PC-3 (cell line): Measurements from ENCODE around the gene DPY19L3. TPM values are rescaled to one million over a fixed set of nuclear protein-coding genes. Genes with fewer than 3 reads are reported as not detected.

Experiments
- ATAC-seq: fragments of 200-7000 bp; cut with Tn5 transposase; 2 replicates; pipeline ENCODE4 v1.9.1; 2020; ENCODE audit warnings: mild to moderate bottlenecking, moderate library complexity
- BruUV-seq: library from RNA; stranded (reverse); fragments of 400-500 nt; replicated peaks from 2 replicates; lab custom pipeline; 2021; lab: Mats Ljungman, UMichigan
- CTCF ChIA-PET: fragments of 300-600 bp; sonication (Branson Sonifier 250); formaldehyde crosslinking; loops from one replicate; lab custom pipeline; 2022; ENCODE audit warnings: antibody characterized with exemption; lab: Charles Lee
- POLR2A ChIA-PET: fragments of 300-600 bp; sonication (Branson Sonifier 250); formaldehyde crosslinking; loops from one replicate; lab custom pipeline; 2022; ENCODE audit warnings: antibody characterized with exemption; ENCODE audit not compliant: unreplicated experiment; lab: Charles Lee
- DNase-seq: peaks from one replicate; pipeline ENCODE4 v3.0.0-alpha.2; 2015
- H2AFZ ChIP-seq: fragments of 300-600 bp; sonication (generic); 2 replicates; pipeline ENCODE4 v1.6.0; 2016; ENCODE audit warnings: antibody characterized with exemption, low read length
- H3F3A ChIP-seq: fragments of 300-600 bp; sonication (generic); one replicate; pipeline ENCODE4 v1.6.0; 2017; ENCODE audit warnings: antibody characterized with exemption, low read length, control low read depth, mild to moderate bottlenecking; ENCODE audit not compliant: unreplicated experiment
- H3K27ac ChIP-seq: fragments of 300-600 bp; sonication (generic); 2 replicates; pipeline ENCODE4 v1.5.1; 2016; ENCODE audit warnings: mild to moderate bottlenecking, low read length
- H3K27me3 ChIP-seq: fragments of 300-600 bp; sonication (generic); 2 replicates; pipeline ENCODE4 v1.6.1; 2016; ENCODE audit warnings: low read length, mixed read lengths
- H3K36me3 ChIP-seq: fragments of 300-600 bp; sonication (generic); 2 replicates; pipeline ENCODE4 v1.6.1; 2016; ENCODE audit warnings: low read depth, mixed run types, low read length, mixed read lengths
- H3K4me1 ChIP-seq: fragments of 300-600 bp; sonication (generic); 2 replicates; pipeline ENCODE4 v1.5.1; 2016; ENCODE audit warnings: low read length; ENCODE audit not compliant: insufficient read depth
- H3K4me2 ChIP-seq: fragments of 300-600 bp; sonication (generic); 2 replicates; pipeline ENCODE4 v1.6.0; 2016; ENCODE audit warnings: low read length
- H3K4me3 ChIP-seq: fragments of 300-600 bp; sonication (generic); 2 replicates; pipeline ENCODE4 v1.5.1; 2016; ENCODE audit warnings: mild to moderate bottlenecking, low read length, mixed read lengths
- H3K79me2 ChIP-seq: fragments of 300-600 bp; sonication (generic); 2 replicates; pipeline ENCODE4 v1.6.1; 2017; ENCODE audit warnings: low read length, mixed read lengths
- H3K9ac ChIP-seq: fragments of 300-600 bp; sonication (generic); 2 replicates; pipeline ENCODE4 v1.6.0; 2016; ENCODE audit warnings: mild to moderate bottlenecking, low read length
- H3K9me2 ChIP-seq: fragments of 300-600 bp; sonication (generic); replicated peaks from 2 replicates; pipeline ENCODE4 v1.6.1; 2016; ENCODE audit warnings: mixed run types, low read length, mixed read lengths
- H3K9me3 ChIP-seq: fragments of 300-600 bp; sonication (generic); 2 replicates; pipeline ENCODE4 v1.6.1; 2016; ENCODE audit warnings: low read length, mixed read lengths
- H4K20me1 ChIP-seq: fragments of 300-600 bp; sonication (generic); 2 replicates; pipeline ENCODE4 v1.6.1; 2016; ENCODE audit warnings: low read length, mixed read lengths
- EZH2 ChIP-seq: fragments of 300-600 bp; sonication (generic); IDR thresholded peaks from one replicate; pipeline ENCODE4 v1.6.1; 2017; ENCODE audit warnings: antibody characterized with exemption, mild to moderate bottlenecking, low read length; ENCODE audit not compliant: unreplicated experiment
- EZH2phosphoT487 ChIP-seq: fragments of 300-600 bp; sonication (generic); IDR thresholded peaks from 2 replicates; pipeline ENCODE4 v1.6.1; 2018; ENCODE audit warnings: mild to moderate bottlenecking, antibody characterized with exemption, low read length, borderline replicate concordance
- intact Hi-C: fragments of 100-400 bp; cut with micrococcal nuclease; formaldehyde crosslinking; loops from 2 replicates; pipeline ENCODE4 v1.9.0; 2023
- total RNA-seq: library from RNA; depleted of rRNA; stranded (reverse); fragments of >200 nt; gene quantifications from 2 replicates; pipeline ENCODE4 v1.2.3, GENCODE V29; 2014
- TF ChIP-seq, protein P1 (sequence below): fragments of 300-600 bp; sonication (generic); conservative IDR thresholded peaks from 2 replicates; pipeline ENCODE4 v1.5.1; 2017; ENCODE audit warnings: antibody characterized with exemption, low read depth, mild to moderate bottlenecking, low read length

Gene DPY19L3
- total RNA-seq, 1 experiment from 2014 or later, result 4.4 TPM

DNA sequence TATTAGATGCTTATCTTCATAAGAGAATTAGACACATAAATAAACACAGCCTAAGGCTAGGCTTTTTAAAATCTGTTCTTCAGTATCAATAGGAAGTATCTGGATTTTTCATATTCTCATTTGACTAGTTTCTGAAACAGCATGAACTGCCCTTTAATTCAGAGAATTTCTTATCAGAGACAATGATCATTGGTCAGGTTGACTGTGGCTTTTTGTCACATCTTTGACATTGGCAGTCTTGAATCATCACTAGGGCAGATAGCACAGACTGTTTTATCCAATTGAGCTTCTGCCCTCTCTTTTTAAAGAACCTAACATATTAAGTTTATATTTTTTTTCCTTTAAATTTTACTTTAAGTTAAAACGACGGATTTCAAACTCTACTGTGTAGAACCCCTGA lies 59.6 kb downstream of the DPY19L3 start:
- Histone ChIP-seq H3K36me3 (no peaks in the 10 kb centered on the region), H3K4me3 (no peak overlapping the region), H3K27me3 (no peaks in the 10 kb centered on the region), H3K4me2 (no peak overlapping the region), H2AFZ (no peak overlapping the region), H3K9me3 (no peaks in the 10 kb centered on the region), H4K20me1 (no peaks in the 10 kb centered on the region), H3F3A (no peaks in the 10 kb centered on the region), H3K79me2 (no peaks in the 10 kb centered on the region), H3K9me2 (no peaks in the 10 kb centered on the region), H3K9ac (no peak overlapping the region), H3K4me1 (no peaks in the 10 kb centered on the region), H3K27ac (no peak overlapping the region)
- no peak for DNase-seq
- TF ChIP-seq, protein P1, sequence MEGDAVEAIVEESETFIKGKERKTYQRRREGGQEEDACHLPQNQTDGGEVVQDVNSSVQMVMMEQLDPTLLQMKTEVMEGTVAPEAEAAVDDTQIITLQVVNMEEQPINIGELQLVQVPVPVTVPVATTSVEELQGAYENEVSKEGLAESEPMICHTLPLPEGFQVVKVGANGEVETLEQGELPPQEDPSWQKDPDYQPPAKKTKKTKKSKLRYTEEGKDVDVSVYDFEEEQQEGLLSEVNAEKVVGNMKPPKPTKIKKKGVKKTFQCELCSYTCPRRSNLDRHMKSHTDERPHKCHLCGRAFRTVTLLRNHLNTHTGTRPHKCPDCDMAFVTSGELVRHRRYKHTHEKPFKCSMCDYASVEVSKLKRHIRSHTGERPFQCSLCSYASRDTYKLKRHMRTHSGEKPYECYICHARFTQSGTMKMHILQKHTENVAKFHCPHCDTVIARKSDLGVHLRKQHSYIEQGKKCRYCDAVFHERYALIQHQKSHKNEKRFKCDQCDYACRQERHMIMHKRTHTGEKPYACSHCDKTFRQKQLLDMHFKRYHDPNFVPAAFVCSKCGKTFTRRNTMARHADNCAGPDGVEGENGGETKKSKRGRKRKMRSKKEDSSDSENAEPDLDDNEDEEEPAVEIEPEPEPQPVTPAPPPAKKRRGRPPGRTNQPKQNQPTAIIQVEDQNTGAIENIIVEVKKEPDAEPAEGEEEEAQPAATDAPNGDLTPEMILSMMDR, result no peak
- TF ChIP-seq EZH2 (no peak), EZH2phosphoT487 (no peak)
- CTCF ChIA-PET, result no interaction called here
- POLR2A ChIA-PET, result no interaction called here
- BruUV-seq, result no TSS peak
- intact Hi-C loops, result no loop called here
- no peak for ATAC-seq

DNA sequence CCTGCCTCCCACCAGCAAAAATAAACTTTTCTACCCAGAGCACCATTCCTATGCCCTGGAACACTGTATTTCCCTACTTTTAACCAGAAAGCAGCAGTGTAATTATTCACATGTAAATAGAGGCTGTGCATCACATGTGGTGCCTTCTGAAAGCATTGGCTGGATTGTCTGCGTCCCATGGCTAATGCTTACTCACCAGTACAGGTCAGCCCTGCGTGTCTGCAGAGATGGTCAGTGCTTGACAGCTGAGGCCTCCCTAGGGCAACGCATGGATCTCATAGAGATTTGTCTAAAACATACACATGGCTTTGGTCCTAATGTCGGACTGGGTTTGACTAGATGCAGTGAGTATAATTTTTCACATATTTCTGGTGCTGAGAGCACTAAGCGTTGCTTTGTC lies 64.2 kb downstream of the DPY19L3 start:
- no peak for TF ChIP-seq EZH2
- TF ChIP-seq, protein P1, result no peak
- no peak for TF ChIP-seq EZH2phosphoT487
- H3K79me2 ChIP-seq, result no peaks in the 10 kb centered on the region
- no peaks in the 10 kb centered on the region for H3K9me2 ChIP-seq
- intact Hi-C loops, result no loop called here
- no peaks in the 10 kb centered on the region for H4K20me1 ChIP-seq
- H3K27me3 ChIP-seq, result no peaks in the 10 kb centered on the region
- H3K9me3 ChIP-seq, result no peaks in the 10 kb centered on the region
- no peaks in the 10 kb centered on the region for H3K36me3 ChIP-seq
- H2AFZ ChIP-seq, result no peak overlapping the region
- no peaks in the 10 kb centered on the region for H3F3A ChIP-seq
- H3K4me1 ChIP-seq, result no peaks in the 10 kb centered on the region
- ATAC-seq (0 out of 2 replicates have a peak, but pooled peaks have one; percentile 38), DNase-seq (no peak)
- H3K4me2 ChIP-seq, result no peak overlapping the region
- ChIA-PET POLR2A (no interaction called here), CTCF (no interaction called here)
- no peak overlapping the region for H3K4me3 ChIP-seq
- no peak overlapping the region for H3K27ac ChIP-seq
- no peak overlapping the region for H3K9ac ChIP-seq
- no TSS peak for BruUV-seq

DNA sequence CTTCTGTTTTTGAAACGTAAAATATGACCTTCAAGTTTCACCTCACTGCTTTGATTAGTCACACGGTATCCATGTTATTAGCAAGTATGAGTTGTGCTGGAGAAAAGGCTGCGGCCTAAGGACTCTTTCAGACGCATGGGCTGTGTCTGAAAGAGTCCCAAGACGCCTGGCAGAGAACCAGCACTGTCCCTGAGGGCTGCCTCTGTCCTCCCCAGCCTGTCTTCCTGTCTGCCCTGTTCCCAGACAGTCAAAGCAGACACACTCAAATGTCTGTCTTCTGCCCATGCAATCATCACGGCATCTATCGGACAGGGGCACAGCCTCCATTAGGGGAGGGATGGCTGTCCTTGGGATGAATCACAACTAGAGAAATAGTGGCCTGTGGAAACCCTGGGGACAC lies 65.5 kb downstream of the DPY19L3 start:
- POLR2A ChIA-PET, result no interaction called here
- Histone ChIP-seq H3F3A (no peaks in the 10 kb centered on the region), H3K27me3 (no peaks in the 10 kb centered on the region), H3K79me2 (no peaks in the 10 kb centered on the region), H3K4me2 (no peak overlapping the region), H3K4me1 (no peaks in the 10 kb centered on the region), H3K9me2 (no peaks in the 10 kb centered on the region), H3K4me3 (no peak overlapping the region), H3K9me3 (no peaks in the 10 kb centered on the region), H4K20me1 (no peaks in the 10 kb centered on the region), H3K27ac (no peak overlapping the region), H2AFZ (no peak overlapping the region), H3K36me3 (no peaks in the 10 kb centered on the region), H3K9ac (no peak overlapping the region)
- no peak for ATAC-seq
- TF ChIP-seq EZH2phosphoT487 (no peak), EZH2 (no peak)
- TF ChIP-seq, protein P1, result no peak
- BruUV-seq, result no TSS peak
- no peak for DNase-seq
- CTCF ChIA-PET, result no interaction called here
- intact Hi-C loops, result no loop called here
